NCI-H187 treated with DMSO at 0.1 percent for 48 hours (cell line): ENCODE data around the gene FAM76B.

Experiments
- DNase-seq: peaks from one replicate; lab custom pipeline; 2025; lab: John Stamatoyannopoulos, UW

FAM76B gene

GRCh38 chr11:95729462-95729861, 60.1 kb downstream of the FAM76B start:
- no peak for DNase-seq

DNA sequence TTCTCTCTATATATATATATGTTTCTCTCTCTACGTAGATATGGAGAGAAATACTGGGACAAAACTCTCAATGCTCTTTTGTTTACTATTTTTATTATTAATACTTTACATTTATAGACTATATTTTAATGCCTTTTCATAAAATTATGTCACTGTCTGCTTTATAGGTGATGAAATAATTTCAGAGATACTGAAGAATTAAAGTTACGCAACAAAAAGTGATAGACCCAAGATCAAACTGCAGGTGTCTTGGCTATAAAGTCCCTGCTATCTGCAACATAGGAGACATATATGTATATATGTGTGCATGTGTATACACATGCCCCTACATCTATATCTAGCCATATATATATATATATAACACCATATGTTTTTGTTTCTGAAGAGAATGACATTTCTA, 60.8 kb downstream of the FAM76B start:
- no peak for DNase-seq

GRCh38 chr11:95728094-95728493, 61.5 kb downstream of the FAM76B start:
- DNase-seq: no peak

GRCh38 chr11:95727620-95728019, 62.0 kb downstream of the FAM76B start:
- DNase-seq: no peak

GRCh38 chr11:95727111-95727510, 62.5 kb downstream of the FAM76B start:
- DNase-seq: no peak

- no peak for DNase-seq
These were observed 64.4 kb downstream of the FAM76B start for GRCh38 chr11:95725196-95725595.

GRCh38 chr11:95723361-95723942, 66.1 kb downstream of the FAM76B start:
- DNase-seq: no peak

- no peak for DNase-seq
These were observed 69.4 kb downstream of the FAM76B start for GRCh38 chr11:95720195-95720594.
